ENCODE results near the gene HEMK1.

DNA sequence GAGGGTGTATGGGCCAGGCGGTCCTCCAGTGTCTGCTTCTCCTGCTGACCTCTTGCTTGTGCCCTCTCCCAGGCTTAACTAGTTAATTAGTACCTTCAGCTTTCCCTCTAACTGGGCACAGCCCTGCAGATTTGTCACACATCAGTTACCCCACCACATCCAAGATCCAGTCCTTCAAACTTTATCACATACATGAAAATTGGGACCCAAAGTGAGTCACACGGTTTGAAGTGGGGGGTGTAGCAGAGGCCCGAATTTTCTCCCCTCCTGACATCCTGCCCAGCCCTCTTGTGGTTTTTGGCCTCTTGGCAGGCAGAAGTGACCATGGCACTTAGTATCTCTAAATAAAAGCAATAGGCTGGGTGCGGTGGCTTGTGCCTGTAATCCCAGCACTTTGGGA, 51.5 kb downstream of the HEMK1 start:
- TF ChIP-seq, protein P1, sequence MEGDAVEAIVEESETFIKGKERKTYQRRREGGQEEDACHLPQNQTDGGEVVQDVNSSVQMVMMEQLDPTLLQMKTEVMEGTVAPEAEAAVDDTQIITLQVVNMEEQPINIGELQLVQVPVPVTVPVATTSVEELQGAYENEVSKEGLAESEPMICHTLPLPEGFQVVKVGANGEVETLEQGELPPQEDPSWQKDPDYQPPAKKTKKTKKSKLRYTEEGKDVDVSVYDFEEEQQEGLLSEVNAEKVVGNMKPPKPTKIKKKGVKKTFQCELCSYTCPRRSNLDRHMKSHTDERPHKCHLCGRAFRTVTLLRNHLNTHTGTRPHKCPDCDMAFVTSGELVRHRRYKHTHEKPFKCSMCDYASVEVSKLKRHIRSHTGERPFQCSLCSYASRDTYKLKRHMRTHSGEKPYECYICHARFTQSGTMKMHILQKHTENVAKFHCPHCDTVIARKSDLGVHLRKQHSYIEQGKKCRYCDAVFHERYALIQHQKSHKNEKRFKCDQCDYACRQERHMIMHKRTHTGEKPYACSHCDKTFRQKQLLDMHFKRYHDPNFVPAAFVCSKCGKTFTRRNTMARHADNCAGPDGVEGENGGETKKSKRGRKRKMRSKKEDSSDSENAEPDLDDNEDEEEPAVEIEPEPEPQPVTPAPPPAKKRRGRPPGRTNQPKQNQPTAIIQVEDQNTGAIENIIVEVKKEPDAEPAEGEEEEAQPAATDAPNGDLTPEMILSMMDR (IDR thresholded peaks at IDR 0.05), result no peak
- TF ChIP-seq EP300 (IDR thresholded peaks at IDR 0.05) (no peak), POLR2A (IDR thresholded peaks at IDR 0.05) (no peak)
